NCI-H187 treated with DMSO at 0.1 percent for 48 hours (cell line): ENCODE results near the gene PRR29.
"Not testable (repeated sequence)": the region's sequence is repeated elsewhere in the genome, so short reads cannot be mapped to it uniquely, and the experiment has no call there.

ENCODE experiments used
- DNase-seq: peaks from one replicate; lab custom pipeline; 2025; lab: John Stamatoyannopoulos, UW

Gene PRR29

DNA sequence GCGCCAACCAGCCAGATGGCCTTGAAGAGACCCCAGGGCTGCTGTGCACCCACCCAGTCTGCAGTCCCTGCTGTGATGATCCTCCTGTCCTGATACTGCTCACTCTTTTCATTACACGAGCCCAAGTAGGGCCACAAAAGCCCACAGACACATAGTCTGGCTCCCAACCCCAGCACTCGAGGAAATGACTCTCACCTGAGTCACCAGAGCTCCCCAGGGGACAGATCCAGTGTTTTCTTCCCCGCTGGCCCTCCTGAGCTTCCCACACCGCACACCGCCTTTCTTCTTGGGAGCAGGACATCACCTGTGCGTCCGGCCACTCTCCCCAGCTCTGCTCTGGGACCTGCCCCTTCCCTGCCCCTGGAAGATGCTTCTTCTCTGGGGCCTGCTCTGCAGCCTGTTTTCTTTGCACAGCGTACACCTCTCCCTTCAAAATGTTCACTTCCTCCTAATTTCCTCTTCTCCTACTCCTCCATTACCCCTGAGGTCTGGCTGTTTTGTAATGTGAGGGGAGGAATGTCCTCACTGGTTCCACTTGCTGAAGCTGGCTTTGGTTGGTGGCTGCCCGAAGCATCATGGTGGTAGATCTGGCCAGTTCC lies 23.5 kb upstream of the PRR29 start:
- no peak for DNase-seq

DNA sequence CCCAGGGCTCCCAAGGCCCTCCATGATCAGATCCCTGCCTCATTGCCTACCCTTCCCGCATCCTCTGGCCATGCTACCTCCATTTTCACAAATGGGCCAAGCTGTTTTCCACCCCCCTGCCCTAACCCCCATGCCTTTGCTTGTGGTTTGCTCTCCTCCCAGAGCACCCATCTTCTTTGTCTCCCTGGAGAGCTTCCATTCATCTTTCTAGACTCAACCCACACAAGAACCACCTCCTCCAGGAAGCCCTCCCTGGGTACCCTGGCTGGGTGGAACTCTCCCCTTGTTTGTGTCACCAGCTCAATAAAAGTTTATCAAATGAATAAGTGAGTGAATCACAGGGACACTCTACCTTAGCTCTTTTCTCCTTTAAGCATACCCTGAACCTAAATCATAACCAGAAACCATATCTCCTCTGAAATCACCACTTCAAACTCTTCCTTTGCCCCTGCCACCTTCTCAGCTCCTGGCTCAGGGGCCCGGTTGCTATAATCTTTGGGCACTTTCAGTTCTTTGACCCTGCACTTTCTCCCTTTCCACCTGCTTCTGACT lies 22.5 kb upstream of the PRR29 start:
- DNase-seq: no peak

- no peak for DNase-seq
These were observed 21.4 kb upstream of the PRR29 start for GRCh38 chr17:63976702-63977101.

GRCh38 chr17:63978272-63979200 lies 19.6 kb upstream of the PRR29 start:
- no peak for DNase-seq

GRCh38 chr17:63982641-63983040 lies 15.5 kb upstream of the PRR29 start:
- not testable (repeated sequence) for DNase-seq

GRCh38 chr17:63983320-63983719 lies 14.8 kb upstream of the PRR29 start:
- DNase-seq: no peak

- DNase-seq: no peak
These were observed 13.9 kb upstream of the PRR29 start for GRCh38 chr17:63984236-63984635.

DNA sequence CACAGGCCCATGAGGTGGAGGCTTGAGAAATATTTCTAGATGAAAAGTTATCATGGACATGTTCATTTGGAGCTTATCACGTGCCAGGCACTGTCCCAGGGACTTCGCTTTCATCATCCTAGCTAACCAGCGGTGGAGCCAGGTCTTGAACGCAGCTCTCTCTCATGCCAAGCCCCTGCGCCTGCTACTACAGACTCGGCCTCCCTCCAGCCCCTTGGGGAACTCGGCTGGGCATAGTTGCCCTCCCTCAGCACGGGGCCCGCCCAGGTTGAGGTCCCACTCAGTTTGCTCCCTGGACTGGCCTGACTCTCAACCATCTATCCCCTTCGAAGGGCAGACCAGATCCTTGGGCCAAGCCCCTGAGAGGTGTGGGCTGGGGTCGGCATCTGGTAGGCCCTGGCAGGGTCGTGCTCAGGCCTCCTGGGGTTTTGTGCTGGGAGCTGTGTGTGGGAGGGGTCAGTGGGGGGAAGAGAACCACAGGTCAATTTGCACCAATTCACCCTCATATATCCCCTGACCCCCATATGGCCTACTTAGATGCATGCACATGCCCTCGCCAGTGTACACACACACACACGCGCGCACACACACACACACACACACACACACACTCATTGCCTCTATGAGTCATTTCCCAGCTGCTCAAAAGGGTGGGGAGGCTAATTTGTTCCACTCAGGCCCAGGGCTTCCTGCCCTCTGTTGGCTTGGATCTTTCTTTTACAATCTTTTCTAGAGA lies 13.3 kb upstream of the PRR29 start:
- no peak for DNase-seq

- no peak for DNase-seq
These were observed 12.6 kb upstream of the PRR29 start for GRCh38 chr17:63985387-63986140.

DNA sequence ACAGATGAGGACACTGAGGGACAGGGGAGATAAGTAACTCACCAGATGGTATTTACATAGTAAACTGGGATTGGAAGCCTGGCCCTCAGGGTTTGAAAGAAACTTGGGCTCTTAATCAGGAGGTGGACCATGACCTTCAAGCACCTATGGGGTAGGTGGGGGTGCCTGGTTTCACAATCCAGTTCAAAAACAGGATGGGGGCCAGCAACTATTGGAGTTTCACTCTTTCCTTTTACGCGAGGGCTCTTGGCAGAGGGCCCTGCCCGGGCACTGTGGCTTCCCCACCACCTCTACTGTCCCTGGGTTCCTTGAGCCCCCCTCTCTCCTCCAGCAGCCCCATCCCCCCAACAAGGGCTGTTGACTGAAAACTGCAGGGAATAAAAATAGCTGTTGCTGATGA lies 11.3 kb upstream of the PRR29 start:
- no peak for DNase-seq

- no peak for DNase-seq
These were observed 10.7 kb upstream of the PRR29 start for GRCh38 chr17:63987221-63988126.

DNA sequence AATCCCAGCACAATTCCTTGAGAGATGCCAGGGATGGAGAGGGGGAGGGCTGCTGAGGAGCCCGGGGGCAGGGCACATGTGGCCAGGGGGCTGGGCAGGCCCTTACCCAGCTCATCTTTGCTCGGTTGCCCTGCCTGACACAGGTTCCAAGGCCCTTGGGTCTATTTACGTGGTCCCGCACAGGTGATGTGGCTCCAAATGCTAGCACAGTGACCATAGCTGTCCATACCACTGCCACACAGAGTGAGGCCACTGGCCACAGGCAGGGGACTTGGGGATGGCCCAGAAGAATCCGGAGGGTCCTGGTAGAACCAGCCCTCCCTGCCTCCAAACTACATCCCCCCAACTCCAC lies 10.0 kb upstream of the PRR29 start:
- DNase-seq: no peak

DNA sequence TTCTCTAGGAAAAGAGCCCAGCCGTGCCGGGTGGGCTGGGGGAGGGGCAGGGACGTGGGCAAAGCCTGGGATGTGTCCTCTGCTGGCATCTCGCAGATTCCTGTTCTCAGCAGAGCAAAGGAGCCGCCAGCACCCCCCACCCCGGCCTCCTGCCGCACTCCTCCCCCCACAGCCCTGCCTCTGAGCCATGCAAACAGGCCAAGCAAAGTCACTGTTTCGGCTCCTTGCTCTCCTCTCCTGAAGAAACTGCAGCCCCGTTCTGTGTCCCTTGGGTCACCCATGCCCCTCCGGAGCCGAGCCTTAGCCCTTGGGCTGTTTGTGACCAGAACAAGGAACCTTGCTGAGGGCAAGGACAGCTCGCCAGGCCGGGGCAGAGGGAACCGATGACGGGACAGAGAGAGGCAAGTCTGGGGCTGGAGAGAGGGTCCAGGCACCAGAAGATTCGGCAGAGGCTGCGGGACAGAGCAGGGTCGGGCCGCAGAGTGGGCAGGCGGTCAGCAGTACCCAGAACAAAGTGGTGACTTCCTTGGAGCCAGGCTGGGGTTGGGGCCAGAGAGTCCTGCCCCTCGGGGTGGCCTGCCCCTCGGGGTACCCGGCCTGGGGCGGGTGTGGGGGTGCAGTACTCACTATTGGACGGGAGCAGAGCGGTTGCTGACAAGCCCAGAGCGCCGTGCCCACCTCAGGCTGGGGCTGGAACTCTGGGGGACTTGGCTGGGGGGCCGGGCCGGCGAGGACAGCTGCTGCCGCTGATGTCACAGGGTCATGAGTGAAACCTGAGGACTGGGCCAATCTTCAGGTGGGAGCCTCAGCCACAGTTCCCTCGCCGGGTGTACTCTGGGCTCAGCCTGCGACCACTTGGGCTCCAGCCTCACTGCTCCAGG lies 9.2 kb upstream of the PRR29 start:
- no peak for DNase-seq

DNA sequence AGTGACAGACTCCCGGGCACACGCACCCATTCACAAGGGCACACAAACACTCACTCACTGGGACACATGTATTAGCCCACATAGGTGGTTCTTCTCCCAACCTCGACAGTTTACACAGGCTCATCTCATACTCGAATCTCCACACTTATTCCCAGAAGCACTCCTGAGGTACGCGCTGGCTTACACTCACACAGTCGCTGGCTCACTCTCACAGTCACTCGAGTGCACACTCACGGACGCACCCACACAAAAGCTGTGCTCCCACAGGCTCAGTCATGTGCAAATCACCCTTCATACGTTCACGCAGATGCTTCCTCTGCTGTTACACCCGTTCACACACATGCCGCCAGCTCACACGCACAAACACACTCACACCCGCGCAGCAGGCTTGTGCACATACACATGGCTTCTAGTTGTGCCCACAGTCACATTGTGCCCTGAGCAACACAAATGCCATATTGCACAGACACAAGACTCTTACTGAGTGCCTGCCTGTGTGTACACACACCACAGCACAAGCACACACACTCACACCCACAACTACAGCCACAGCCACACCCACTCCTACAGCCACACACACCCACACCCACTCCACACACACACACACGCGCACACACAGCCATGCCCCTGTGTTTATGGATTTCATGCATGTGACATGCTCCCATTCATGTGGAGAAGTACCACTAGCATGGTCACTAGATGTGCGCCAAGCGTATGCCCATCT lies 8.4 kb upstream of the PRR29 start:
- no peak for DNase-seq

DNA sequence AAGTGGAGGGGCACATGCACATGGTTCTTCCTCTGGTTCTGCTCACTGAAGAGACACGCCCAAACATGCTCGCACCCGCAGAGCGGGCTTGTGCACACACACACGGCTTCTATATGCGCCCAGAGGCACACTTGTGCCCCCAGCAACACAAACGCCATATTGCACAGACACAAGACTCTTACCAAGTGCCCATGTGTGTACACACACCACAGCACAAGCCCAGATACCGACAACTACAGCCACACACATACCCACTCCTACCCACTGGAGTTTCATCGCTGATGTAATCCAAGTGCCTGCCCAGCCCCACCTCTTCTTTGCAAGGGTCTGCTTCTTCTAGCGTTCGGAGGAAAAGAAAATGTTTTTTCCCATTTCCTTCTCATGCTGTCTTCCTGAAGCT lies 6.5 kb upstream of the PRR29 start:
- no peak for DNase-seq

GRCh38 chr17:63993368-63993985 lies 4.7 kb upstream of the PRR29 start:
- DNase-seq: no peak

GRCh38 chr17:63995626-63996025 lies 2.5 kb upstream of the PRR29 start:
- DNase-seq: no peak

- no peak for DNase-seq
These were observed 1.5 kb upstream of the PRR29 start for GRCh38 chr17:63996430-63997182.
